ENCODE data around the gene SLC11A1. TPM values are rescaled to one million over a fixed set of nuclear protein-coding genes. Genes with fewer than 3 reads are reported as not detected.

SLC11A1 gene
- total RNA-seq, 1 donor from 2014 or later: 0.18 TPM

DNA sequence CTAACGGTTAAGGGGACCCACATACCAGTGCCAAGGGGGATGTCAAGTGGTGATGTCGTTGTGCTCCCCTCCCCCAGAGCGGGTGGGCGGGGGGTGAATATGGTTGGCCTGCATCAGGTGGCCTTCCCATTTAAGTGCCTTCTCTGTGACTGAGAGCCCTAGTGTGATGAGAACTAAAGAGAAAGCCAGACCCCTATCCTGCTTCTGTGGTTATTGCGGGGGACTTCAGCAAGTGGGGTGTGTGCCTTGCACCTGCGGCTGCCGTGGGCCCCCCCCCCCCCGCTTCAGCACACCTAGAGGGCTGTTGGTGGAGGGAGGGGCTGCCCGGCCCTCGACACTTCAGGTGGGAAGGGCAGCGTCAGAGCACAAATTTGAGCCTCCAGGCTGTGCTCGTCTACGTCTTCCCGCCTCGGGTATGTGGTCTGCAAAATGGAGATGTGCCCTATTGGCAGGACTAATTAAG lies 23.7 kb downstream of the SLC11A1 start:
- intact Hi-C loops (cut with micrococcal nuclease): loop anchor here (1.0 to 10.0 kb wide), 6 partner anchors 9 to 849 kb away; partner anchors contain the start of genes CNOT9, TUBA4A, TUBA4B and USP37
- H3K4me3 Mint-ChIP-seq (ENCODE audit: low read depth): peak overlapping the region; percentile 76
- H3K27ac Mint-ChIP-seq: peak overlapping the region; percentile 78
- H3K36me3 Mint-ChIP-seq (ENCODE audit: low read depth): peaks cover 47% of the 10 kb centered on the region
- DNase-seq (ENCODE audit: low spot score): no peak
- H3K27me3 Mint-ChIP-seq (ENCODE audit: low read depth): no peaks in the 10 kb centered on the region
- peaks cover 36% of the 10 kb centered on the region for H3K4me1 Mint-ChIP-seq (ENCODE audit: low read depth)
- no peaks in the 10 kb centered on the region for H3K9me3 Mint-ChIP-seq

DNA sequence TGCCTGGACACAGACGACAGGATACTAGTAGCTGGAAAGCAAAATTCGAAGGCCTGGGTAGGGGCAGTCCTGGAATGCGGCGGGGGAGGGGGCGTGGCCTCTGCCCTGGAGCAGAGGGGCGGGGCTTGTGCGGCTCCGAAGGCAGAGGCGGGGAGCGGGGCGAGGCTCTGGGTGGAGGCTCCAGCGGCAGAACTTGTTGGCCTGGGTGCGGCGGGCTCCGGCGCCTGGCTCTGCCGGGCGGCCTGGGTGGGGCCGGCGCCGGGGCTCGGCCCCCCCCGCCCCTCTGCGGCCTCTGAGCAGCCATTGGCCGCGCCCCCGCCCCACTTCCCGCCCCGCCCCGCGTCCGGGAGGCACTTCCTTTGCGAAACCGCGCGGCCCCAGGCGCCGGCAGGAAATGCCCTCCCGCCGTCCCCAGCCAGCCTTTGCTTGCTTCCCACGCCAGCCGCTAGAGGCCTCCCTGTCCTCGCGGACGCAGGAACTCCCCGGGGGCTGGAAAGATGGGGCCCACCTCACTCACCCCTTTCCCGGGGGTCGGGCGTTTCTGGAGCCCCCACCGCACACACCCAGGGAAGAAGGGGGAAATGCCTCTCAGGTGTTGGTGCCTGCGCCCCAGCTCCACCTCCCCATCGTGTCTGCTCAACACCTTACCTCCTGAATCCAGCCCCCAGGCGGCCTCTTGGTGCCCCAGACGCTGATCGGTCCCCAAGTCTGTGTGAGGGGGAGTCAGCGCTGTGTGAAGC lies 24.3 kb downstream of the SLC11A1 start:
- peak overlapping the region; percentile 76 for H3K4me3 Mint-ChIP-seq (ENCODE audit: low read depth)
- H3K27me3 Mint-ChIP-seq (ENCODE audit: low read depth): no peaks in the 10 kb centered on the region
- peak; percentile 91 for DNase-seq (ENCODE audit: low spot score)
- H3K36me3 Mint-ChIP-seq (ENCODE audit: low read depth): peaks cover 43% of the 10 kb centered on the region
- intact Hi-C loops (cut with micrococcal nuclease): loop anchor here (1.0 to 10.0 kb wide), 6 partner anchors 10 to 848 kb away; partner anchors contain the start of genes CNOT9, TUBA4A, TUBA4B and USP37
- peaks cover 36% of the 10 kb centered on the region for H3K4me1 Mint-ChIP-seq (ENCODE audit: low read depth)
- no peaks in the 10 kb centered on the region for H3K9me3 Mint-ChIP-seq
- H3K27ac Mint-ChIP-seq: peak overlapping the region; percentile 81

DNA sequence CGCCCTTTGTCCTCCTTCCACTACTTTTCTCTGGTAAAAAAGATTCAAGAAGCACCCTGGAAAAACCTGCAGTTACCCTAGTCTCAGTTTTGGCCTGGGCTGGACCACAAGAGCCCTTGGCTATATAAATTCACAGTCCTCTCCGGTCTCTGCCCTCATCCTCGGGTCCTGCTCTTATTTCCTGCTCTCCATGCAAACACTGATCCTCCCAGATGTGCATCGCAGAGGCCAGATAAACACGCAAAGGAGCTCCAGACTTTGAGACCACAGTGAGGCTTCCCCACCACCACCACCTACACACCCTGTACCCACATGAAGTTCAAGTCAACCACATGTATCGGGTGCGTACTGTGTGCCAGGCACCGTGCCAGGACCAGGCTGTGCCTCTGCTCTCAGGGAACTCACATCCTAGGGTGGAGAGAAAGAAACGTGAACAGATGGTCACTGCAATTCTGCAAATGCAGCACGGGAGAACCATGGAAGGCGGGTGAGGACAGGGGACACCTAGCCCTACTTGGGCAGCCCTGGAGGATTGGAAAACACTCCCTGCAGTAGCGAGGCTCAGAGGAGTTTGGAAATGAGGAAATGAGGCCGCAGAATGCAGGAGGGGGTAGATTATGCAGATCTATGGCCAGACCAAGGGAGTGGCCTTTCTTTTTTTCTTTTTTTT lies 25.0 kb downstream of the SLC11A1 start:
- intact Hi-C loops (cut with micrococcal nuclease): loop anchor here (1.0 to 10.0 kb wide), 6 partner anchors 11 to 848 kb away; partner anchors contain the start of genes CNOT9, TUBA4A, TUBA4B and USP37
- DNase-seq (ENCODE audit: low spot score): peak; percentile 41
- Mint-ChIP-seq H3K4me3 (ENCODE audit: low read depth) (peak overlapping the region; percentile 70), H3K27ac (peak overlapping the region; percentile 81), H3K27me3 (ENCODE audit: low read depth) (no peaks in the 10 kb centered on the region), H3K36me3 (ENCODE audit: low read depth) (peaks cover 37% of the 10 kb centered on the region), H3K9me3 (no peaks in the 10 kb centered on the region), H3K4me1 (ENCODE audit: low read depth) (peaks cover 33% of the 10 kb centered on the region)

DNA sequence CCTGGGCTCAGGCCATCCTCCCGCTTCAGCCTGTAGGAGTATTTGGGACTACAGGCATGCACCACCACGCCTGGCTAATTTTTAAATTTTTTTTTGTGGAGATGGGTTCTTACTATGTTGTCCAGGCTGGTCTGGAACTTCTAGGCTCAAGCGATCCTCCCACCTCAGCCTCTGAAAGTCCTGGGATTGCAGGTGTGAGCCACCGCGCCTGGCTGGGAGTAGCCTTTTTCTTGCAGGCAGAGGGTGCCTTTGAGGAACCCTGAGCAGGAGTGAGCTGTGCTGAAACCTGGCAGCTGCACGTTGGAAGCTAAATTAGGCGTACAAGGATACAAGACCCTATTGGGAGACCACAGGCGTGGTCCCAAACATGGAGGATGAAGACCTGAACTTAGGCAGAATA lies 25.6 kb downstream of the SLC11A1 start:
- Mint-ChIP-seq H3K4me3 (ENCODE audit: low read depth) (no peak overlapping the region), H3K9me3 (no peaks in the 10 kb centered on the region), H3K36me3 (ENCODE audit: low read depth) (peaks cover 31% of the 10 kb centered on the region), H3K27me3 (ENCODE audit: low read depth) (no peaks in the 10 kb centered on the region), H3K27ac (no peak overlapping the region), H3K4me1 (ENCODE audit: low read depth) (peaks cover 39% of the 10 kb centered on the region)
- intact Hi-C loops (cut with micrococcal nuclease): loop anchor here (5.0 to 10.0 kb wide), 4 partner anchors 60 to 847 kb away; partner anchors contain the start of genes TUBA4A and TUBA4B
- DNase-seq (ENCODE audit: low spot score): no peak

DNA sequence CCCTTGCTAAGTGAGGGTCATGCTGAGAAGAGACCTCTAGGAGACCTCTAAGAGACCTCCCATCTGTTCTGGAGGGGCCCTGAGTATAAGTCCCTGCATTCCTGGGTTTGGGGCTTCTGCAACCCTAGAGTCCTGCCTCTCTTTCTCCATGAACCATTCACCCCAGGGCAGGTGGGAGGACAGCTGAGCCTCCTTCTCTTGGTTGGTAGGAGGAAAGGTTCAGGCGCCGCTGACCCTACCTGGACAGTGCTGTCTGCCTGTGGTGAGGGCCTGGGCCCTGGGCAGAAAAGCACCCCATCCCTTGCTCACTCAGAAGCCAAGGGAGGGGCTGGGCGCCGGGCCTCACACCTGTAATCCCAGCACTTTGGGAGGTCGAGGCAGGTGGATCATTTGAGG lies 36.2 kb downstream of the SLC11A1 start:
- DNase-seq (ENCODE audit: low spot score): no peak
- Mint-ChIP-seq H3K27ac (no peak overlapping the region), H3K4me3 (ENCODE audit: low read depth) (no peak overlapping the region), H3K27me3 (ENCODE audit: low read depth) (no peaks in the 10 kb centered on the region), H3K9me3 (no peaks in the 10 kb centered on the region), H3K4me1 (ENCODE audit: low read depth) (no peaks in the 10 kb centered on the region), H3K36me3 (ENCODE audit: low read depth) (no peaks in the 10 kb centered on the region)
- intact Hi-C loops (cut with micrococcal nuclease): no loop called here

DNA sequence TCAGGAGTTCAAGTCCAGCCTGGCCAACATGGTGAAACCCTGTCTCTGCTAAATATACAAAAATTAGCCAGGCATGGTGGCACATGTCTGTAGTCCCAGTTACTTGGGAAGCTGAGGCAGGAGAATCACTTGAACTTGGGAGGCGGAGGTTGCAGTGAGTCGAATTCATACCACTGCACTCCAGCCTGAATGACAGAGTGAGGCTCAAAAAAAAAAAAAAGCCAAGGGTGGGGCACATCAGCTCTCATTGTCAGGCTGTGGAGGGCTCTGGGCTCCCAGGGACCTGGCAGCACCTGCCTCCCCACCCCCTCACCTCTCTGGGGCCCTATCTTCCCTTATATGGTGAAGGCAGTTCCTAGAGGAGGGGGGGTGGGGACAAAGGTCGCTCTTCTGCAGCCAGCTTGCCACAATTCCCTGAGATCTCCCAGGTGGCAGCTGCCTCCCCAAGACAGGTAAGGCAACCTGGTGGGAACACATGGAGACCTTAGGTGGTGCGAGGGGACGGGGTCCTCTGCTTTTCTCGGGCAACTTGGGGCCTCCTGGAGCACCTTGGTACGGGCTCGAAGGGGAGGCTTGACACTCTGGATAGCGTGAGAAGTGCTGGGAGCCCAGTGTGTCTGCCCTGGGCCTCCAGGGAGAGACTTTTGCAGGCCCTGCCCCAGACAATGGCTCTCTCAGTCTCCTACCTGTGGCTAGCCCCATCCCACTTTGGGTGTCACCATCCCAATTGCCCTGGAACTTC lies 36.8 kb downstream of the SLC11A1 start, which contains the start of gene VIL1:
TSS of gene VIL1 (plus strand) at position 407 of the 742 bp plus-strand sequence. CDS start 4,656 bp downstream, outside the sequence.
- Mint-ChIP-seq H3K9me3 (no peaks in the 10 kb centered on the region), H3K4me3 (ENCODE audit: low read depth) (no peak within 1 kb of the TSS), H3K4me1 (ENCODE audit: low read depth) (no peaks in the 10 kb centered on the region), H3K27me3 (ENCODE audit: low read depth) (no peaks in the 10 kb centered on the region), H3K27ac (no peak within 1 kb of the TSS), H3K36me3 (ENCODE audit: low read depth) (no peaks in the 10 kb centered on the region)
- no peak for DNase-seq (ENCODE audit: low spot score)
- intact Hi-C loops (cut with micrococcal nuclease): no loop called here

DNA sequence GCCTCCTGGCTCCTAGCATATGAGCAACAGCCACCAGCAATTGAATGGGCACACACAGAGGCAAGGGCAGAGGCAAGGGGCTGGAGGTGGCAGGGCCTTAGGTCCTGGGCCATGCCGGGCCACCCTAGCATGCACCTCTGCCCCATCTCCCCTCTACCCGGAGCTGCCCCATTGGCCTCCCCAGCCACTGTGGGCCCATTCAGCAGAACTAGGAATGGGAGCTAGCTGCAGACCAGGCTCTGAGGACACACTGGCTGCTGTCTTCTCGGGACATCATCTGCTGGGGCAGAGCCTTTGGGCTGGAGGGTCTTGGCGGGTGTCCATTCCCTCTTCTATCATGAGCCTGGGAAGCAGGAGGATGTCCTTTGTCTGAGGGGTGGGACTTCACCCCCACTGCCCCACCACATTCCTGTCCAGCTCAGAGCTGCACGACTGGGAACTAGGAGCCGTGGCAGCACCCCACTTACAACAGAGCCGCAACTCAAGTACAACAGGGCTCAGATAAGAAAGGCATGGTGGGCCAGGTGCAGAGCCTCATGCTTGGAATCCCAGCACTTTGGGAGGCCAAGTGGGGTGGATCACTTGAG lies 37.6 kb downstream of the SLC11A1 start:
- Mint-ChIP-seq H3K9me3 (no peaks in the 10 kb centered on the region), H3K4me1 (ENCODE audit: low read depth) (no peaks in the 10 kb centered on the region), H3K27me3 (ENCODE audit: low read depth) (no peaks in the 10 kb centered on the region), H3K36me3 (ENCODE audit: low read depth) (no peaks in the 10 kb centered on the region), H3K4me3 (ENCODE audit: low read depth) (no peak overlapping the region), H3K27ac (no peak overlapping the region)
- no peak for DNase-seq (ENCODE audit: low spot score)
- intact Hi-C loops (cut with micrococcal nuclease): no loop called here

DNA sequence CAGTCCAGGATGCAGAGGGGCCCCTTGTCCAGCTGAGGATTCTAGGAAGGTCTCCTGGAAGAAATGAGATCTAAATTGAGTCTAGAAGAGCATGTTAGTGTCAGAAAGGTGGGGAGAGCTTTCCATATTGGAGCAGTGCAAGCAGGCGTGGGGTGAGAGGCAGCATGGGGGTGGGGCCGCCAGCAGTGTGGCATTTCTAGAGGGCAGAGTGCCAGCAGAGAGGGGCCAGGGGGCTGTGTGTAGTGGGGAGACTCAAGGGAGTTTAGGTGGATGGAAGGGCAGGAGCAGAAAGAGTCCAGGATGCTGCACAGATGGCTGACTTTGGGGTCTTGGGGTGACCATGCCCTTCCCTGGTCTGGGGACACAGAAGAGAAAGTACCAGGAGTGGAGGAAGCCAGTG lies 39.0 kb downstream of the SLC11A1 start:
- Mint-ChIP-seq H3K36me3 (ENCODE audit: low read depth) (no peaks in the 10 kb centered on the region), H3K27me3 (ENCODE audit: low read depth) (no peaks in the 10 kb centered on the region), H3K27ac (no peak overlapping the region), H3K4me1 (ENCODE audit: low read depth) (no peaks in the 10 kb centered on the region), H3K9me3 (no peaks in the 10 kb centered on the region), H3K4me3 (ENCODE audit: low read depth) (no peak overlapping the region)
- no peak for DNase-seq (ENCODE audit: low spot score)
- intact Hi-C loops (cut with micrococcal nuclease): no loop called here

DNA sequence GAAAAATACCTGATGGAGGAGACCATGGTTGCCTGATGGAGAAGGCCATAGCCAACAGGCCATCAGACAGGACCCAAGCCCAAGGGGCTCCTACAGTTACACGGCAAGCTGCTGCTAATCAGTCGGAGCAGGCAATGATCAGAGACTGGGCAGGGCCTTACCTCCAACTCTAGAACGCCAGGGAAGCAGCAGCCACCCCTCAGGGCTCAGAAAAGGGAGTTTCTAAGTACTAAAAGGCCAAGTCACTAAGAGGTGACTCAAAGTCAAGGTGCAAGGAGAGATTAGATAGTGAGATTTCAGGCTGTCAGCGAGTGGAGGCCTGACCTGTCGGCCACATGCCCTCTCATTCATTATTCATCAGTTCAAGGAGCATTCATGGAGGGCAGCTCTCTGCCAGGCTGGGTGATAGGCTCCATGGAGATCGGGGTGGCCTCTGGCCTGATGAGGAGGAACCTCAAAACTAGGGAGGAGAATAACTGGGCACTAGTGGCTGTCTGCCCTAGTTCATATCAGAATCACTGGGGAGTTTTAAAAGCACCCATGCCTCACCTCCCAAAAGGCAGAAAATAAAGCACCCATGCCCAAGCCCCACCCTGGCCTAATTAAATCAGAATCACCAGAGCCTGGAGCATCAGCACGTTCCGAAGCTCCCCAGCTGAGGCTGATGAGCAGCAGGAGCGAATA lies 40.5 kb downstream of the SLC11A1 start:
- no peak for DNase-seq (ENCODE audit: low spot score)
- Mint-ChIP-seq H3K27ac (no peak overlapping the region), H3K27me3 (ENCODE audit: low read depth) (no peaks in the 10 kb centered on the region), H3K4me1 (ENCODE audit: low read depth) (no peaks in the 10 kb centered on the region), H3K36me3 (ENCODE audit: low read depth) (no peaks in the 10 kb centered on the region), H3K9me3 (no peaks in the 10 kb centered on the region), H3K4me3 (ENCODE audit: low read depth) (no peak overlapping the region)
- intact Hi-C loops (cut with micrococcal nuclease): no loop called here

DNA sequence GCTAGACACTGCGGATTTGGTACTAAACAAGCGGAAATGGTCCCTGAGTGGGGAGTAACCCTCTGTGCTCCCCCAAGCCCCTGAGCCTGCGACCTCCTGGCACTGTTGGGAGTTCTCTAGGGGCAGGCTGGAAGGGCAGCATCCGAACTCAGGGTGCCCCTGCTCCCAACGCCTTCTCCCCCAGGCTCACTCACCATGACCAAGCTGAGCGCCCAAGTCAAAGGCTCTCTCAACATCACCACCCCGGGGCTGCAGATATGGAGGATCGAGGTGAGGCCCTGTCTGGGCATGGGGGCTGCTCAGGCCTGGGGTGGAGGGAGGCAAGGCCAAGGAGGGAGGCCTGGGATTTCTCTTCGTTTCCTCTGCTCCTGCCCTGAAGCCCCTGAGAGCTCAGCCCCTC lies 41.5 kb downstream of the SLC11A1 start:
- Mint-ChIP-seq H3K36me3 (ENCODE audit: low read depth) (no peaks in the 10 kb centered on the region), H3K4me3 (ENCODE audit: low read depth) (no peak overlapping the region), H3K9me3 (no peaks in the 10 kb centered on the region), H3K27ac (no peak overlapping the region), H3K27me3 (ENCODE audit: low read depth) (no peaks in the 10 kb centered on the region), H3K4me1 (ENCODE audit: low read depth) (no peaks in the 10 kb centered on the region)
- no peak for DNase-seq (ENCODE audit: low spot score)
- intact Hi-C loops (cut with micrococcal nuclease): no loop called here

DNA sequence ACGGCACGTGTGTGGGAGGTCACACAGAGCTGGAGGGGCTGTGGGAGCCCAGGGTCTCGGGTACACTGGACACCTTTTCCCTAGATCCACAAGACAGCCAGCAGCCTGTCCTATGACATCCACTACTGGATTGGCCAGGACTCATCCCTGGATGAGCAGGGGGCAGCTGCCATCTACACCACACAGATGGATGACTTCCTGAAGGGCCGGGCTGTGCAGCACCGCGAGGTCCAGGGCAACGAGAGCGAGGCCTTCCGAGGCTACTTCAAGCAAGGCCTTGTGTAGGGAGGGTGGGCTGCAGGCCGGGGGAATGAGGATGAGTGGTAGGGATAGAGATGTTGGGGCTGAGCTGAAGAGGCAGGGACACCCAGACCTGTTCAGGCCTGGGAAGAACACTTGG lies 43.5 kb downstream of the SLC11A1 start:
- Mint-ChIP-seq H3K36me3 (ENCODE audit: low read depth) (no peaks in the 10 kb centered on the region), H3K9me3 (no peaks in the 10 kb centered on the region), H3K4me3 (ENCODE audit: low read depth) (no peak overlapping the region), H3K4me1 (ENCODE audit: low read depth) (no peaks in the 10 kb centered on the region), H3K27me3 (ENCODE audit: low read depth) (no peaks in the 10 kb centered on the region), H3K27ac (no peak overlapping the region)
- intact Hi-C loops (cut with micrococcal nuclease): no loop called here
- no peak for DNase-seq (ENCODE audit: low spot score)

DNA sequence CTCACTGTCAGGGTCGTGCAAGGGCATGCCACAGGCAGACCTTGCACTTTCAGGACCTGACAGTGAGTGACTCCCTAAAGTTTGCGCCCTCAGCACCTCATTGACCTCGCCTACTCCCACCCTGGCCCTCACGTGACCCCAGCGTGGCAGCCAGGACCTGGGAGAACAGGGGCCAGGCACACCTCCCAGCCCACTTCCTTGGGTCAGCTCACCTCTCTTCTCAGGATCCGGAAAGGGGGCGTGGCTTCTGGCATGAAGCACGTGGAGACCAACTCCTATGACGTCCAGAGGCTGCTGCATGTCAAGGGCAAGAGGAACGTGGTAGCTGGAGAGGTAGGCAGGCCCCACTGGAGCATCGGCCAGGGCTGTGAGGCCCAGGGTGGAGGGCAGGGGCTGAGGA lies 45.7 kb downstream of the SLC11A1 start:
- Mint-ChIP-seq H3K27me3 (ENCODE audit: low read depth) (no peaks in the 10 kb centered on the region), H3K9me3 (no peaks in the 10 kb centered on the region), H3K27ac (no peak overlapping the region), H3K4me1 (ENCODE audit: low read depth) (no peaks in the 10 kb centered on the region), H3K36me3 (ENCODE audit: low read depth) (no peaks in the 10 kb centered on the region), H3K4me3 (ENCODE audit: low read depth) (no peak overlapping the region)
- intact Hi-C loops (cut with micrococcal nuclease): no loop called here
- DNase-seq (ENCODE audit: low spot score): no peak

Data from activated T-helper 2 cell treated with anti-CD3 and anti-CD28 coated beads, Interferon-gamma antibody, Interleukin-2, Interleukin-4, amounts not matched to agents 10 μg/mL and 5 μg/mL and 100 μg/mL, durations not matched to agents 14 hours and 24 hours and 36 hours (primary cell).